Hematopoietic multipotent progenitor cell treated with erythropoietin and hydrocortisone succinate and interleukin-3 and kit ligand, for 6 days (in vitro differentiated cells): ENCODE measurements around the gene RHOBTB3.
"Not testable (repeated sequence)": the region's sequence is repeated elsewhere in the genome, so short reads cannot be mapped to it uniquely, and the experiment has no call there.

Experiments
- DNase-seq: peaks from one replicate; pipeline ENCODE4 v3.0.0-alpha.2; 2015

Gene RHOBTB3

DNA sequence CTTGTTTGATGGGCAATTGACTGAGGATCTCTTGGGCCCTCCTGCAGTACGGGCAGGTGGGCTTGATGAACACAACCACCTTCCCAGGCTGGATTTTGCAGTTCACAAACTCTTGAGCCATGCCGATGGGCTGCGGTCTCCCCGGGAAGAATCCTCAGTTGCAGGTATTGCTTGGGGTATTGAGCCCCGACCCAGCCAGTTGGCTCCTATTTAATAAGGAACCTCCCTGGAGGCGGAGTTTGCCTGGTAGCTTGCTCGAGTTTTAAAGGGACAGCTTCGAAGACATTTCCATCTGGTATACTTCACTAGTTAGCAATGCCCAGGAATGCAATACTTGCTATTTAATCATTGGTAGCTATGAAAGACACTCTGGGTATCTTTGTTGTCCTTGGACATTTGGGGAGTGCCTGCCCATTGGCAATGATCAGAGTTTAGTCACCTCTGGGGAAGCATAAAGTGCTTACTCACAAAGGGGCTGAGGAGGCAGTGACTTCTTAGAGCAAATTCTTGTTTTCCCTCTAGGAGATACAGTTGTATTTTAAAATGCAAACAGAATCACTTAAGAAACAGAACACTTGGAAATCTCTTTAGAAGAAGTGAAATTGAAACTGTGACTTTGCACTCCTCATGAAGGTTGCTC lies 91.5 kb downstream of the RHOBTB3 start, which contains the start of gene GLRX:
Gene GLRX (minus strand): TSS at position 185 of the 640 bp plus-strand sequence. CDS start 64 bp downstream, at position 121.
- peak; percentile 93 for DNase-seq

GRCh38 chr5:95823218-95823737 lies 92.1 kb downstream of the RHOBTB3 start:
- DNase-seq = no peak

GRCh38 chr5:95823738-95824609 lies 92.8 kb downstream of the RHOBTB3 start:
- peak; percentile 88 for DNase-seq

- DNase-seq = no peak
Observed at GRCh38 chr5:95824747-95825146, 93.6 kb downstream of the RHOBTB3 start.

DNA sequence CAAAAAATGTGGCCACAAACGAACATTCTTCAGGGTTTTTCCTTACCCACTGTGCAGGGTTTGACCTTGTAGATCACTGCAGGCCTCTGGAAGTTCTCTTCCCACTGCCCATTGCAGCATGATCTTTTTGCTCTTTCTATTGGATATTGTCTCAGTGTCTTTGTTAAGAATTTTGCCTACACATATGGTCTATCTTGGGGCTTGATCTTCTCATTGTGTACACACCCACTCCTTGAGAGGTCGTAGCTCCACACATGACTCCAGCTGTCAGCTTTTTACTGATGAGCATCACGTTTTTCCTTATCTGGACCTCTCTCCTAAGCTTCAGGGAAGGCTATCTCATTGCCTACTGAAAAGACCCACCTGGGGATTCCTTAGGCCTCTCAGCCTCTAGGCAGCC lies 94.4 kb downstream of the RHOBTB3 start:
- peak; percentile 88 for DNase-seq

DNA sequence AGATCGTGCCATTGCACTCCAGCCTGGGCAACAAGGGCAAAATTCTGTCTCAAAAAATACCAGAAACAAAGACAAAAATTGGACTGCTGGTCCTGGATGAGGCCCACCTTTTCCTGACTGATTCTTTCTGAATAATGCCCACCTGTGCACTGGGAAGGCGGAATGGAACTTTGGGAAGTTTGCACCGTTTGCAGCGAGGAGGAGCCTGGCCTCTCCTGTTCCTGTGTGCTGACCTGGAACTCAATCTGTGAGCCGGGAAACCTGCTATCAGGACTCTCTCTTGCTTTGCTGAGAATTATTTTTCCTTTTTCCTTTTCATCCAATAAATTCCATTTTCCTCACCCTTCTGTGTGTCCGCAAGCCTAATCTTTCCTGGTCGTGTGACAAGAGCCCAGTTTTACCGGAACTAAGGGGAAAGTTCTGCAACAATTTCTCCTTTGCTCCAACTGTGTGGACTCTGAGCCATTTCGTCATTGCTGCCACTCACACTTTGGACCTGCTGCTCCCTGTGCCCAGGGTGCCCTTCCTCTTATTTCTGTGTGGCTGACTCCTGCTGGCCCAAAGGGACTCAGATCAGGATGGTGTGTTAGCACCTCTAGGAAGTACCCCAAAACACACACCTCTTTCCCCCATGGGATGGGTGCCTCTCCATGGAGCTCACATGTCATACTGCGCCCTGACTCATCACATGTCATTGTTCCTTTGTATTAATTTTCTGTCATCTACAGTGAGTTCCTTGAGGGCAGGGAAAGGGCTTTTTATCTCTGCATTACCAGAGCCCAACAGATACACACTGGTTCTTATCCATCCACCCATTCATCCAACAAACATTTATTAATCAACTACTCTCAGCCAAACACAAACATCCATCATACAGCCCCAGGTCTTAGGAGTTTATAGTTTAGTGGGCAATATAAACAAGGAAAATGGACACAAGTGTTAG lies 96.1 kb downstream of the RHOBTB3 start:
- peak; percentile 91 for DNase-seq

DNA sequence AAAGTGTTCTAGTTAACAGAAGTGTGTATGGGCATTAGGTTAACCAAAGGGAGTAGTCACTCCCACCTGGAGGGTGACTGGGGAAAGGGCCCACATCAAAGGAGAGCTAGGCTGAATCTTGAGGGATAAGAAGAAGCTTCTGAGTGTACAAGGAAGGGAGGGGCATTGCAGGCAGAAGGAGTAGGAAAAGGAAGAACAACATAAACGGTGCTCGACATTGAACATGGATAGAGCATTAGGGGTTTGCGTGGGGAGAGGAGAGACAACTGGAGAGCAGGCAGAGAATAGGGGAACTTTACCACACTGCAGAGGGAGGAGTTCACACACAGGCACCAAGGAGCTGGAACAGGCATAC lies 96.7 kb downstream of the RHOBTB3 start:
- peak; percentile 72 for DNase-seq

- DNase-seq = peak; percentile 83
Observed at GRCh38 chr5:95830226-95830625, 99.1 kb downstream of the RHOBTB3 start.

DNA sequence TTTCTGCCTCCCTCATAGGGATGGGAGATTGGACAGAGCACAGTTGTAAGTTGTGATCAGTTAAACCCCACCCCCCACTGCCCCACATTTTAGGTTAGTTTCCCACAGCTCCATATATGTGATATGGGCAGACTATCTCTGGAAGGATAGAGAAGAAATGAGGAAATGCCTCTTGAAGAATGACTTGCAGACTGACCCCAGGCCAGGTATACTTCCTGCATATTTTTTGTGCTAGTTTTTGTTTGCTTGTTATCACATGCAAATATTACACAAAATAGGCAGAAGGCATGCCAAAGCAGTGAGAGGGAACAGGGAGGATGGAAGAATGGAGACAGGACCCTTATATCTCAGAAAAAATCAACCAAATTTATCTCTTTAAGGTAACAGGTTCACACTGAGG lies 101.5 kb downstream of the RHOBTB3 start:
- DNase-seq = no peak

DNA sequence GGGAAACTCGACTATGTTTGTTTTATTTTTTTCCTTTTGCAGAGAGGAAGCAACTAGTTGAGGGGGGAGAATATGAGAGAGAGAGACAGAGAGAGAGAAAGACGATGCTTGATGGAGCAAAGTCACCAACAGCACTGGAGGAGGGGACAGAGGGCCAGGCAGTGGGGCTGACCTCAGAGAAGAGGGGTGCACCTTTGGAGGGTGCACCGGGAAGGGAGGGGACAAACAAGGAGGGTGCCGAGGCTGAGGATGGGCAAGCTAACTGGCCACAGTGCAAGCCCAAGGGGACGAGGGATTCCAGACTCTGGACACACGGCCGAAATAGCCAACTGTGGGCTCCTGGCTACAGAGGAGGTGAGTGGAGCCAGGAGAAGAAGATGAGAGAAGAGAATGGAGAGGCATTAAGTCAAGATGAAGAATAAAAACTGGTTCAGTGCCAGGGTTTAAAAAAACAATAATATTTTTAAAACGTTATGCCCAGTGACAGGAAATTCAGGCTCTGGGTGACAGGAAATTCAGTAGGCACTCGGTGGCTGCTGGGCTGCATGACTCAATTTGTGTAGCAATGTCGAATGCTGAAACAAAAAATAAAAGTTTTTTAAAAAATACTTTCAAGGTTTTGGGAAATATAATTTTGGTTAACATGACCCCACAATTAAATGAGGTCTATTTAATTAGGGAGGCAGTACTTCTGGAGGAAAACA lies 104.7 kb downstream of the RHOBTB3 start:
- peak; percentile 49 for DNase-seq

DNA sequence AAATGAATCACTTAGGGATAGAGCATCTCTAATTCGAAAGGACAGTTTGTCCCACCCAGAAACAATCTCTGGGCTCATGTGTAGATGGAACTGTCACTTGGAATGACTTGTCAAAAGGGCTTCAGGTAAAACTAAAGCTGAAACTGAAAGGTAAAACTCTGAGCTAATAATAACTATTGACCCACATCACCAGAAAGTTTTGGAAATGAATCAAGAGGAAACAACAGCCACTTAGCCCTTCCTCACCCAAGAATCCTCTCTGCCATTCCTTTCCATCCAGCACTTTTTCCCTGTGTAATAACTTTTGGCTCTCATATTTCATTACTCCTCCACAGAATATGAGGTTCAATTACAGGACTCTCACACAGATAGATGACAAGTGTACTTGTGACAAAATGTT lies 105.4 kb downstream of the RHOBTB3 start:
- DNase-seq = no peak

- DNase-seq = not testable (repeated sequence)
Observed at GRCh38 chr5:95836971-95837370, 105.8 kb downstream of the RHOBTB3 start.

DNA sequence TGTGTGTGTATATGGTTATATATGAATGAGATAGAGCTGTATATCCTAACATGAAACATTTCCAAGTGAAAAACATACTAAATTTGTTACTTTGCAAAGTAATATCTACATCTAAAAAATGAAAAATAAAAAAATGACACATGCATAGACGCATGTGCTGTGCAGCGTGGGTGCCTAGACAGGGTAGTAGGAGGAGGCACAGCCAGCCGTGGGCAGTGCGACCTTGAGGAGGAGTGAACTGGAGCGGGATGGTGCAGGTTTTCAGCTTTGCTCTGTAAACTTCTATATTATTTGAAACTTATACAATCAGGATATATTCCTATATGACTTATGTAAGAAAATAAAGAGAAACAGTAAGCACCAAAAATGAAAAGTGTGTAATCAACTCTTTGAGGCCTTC lies 106.4 kb downstream of the RHOBTB3 start:
- DNase-seq = no peak

DNA sequence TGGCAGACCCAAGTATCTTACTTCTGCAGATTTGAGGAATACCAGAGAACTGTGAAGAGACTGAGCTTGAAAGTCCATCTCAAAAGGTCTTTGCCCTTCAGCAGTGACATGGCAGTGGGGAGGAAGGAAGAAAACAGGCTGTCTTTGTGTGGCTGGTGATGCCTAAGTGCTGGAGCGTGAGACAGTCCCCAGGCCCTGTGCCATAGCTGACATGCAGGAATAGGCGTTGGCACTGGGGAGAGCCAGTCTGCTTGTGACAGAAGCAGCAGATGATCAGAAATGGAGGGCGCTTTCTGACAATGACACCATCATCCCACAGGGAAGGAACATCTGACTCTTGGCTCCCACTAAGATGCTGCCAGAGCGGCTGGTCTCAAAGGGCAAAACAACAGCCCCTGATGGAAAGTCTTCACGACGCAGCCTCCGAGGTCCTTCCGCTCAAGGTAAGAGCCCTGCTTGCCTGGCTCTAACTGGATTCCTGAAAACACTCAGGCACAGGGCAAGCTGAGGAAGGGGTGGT lies 106.9 kb downstream of the RHOBTB3 start:
- no peak for DNase-seq

DNA sequence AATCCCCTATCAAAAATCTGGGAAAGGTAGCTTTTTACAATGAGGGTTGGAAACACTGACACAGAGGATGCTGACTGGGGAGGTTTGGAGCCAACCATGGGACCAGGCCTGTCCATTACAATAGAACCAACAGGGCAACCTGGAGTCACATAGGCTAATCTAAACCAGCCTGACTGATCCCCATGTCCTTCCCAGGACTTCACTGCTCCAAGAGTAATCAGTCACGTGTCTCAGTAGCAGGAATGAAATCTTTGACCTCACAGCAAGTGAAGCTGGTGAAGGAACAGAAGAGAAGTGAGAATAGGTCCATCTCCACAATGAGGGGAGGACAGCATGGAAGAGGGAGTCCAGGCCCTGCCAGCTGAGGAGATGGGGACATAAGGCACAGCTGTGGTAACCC lies 107.4 kb downstream of the RHOBTB3 start:
- DNase-seq = no peak

DNA sequence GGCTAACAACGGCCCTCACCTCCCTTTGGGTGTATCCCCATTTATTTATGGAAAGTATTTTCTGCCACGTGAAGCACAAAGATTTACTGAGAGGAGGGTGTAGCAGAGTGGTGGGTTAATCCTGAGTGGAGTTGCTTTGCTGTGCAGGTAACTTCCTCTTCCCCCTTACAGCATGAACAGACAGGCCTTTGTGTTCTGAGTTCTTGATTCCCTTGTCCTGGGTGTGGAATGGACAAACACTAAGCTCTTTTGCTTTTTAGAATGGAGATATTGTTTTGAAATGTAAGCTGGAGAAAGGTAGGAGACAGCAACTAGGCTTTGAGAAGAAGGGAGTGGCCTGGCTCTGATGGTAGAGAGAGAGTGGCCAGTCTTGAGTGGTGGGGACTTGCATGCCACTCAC lies 108.5 kb downstream of the RHOBTB3 start:
- DNase-seq = no peak

DNA sequence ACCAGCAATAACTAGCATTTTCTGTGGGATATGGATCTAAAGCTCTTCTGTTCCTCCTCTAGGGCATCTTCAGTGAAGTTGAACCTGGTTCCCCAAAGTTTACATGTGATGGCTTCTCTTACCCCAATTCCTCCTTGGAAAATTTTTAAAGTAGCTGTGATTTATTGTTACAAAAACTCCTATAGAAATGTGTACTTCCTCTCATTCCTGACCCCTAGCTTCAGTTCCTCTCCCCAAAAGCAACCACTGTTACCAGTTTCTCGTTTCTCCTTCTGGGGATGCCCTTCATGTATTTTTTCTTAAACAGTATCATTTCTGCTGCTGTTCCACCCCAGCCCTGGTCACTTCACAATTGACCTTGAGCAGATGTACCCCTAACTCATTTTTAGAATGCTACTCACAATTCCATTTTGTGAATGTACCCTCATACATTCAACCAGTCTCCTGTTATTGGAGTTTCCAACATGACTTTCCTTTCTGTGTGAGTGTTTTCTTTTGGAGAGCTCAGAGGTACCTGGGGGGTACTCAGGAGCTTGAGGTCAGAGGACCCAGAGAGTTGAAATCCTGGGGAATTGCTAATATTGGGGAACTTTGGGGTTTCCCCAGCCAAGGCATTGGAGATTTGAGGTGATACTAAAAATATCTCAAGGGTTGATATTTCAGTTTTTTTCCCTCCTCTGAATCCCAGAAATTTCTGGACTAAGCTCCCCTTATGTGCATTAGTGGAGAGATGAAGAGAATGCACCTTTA lies 110.0 kb downstream of the RHOBTB3 start:
- no peak for DNase-seq

GRCh38 chr5:95841914-95842812 lies 111.0 kb downstream of the RHOBTB3 start:
- no peak for DNase-seq

DNA sequence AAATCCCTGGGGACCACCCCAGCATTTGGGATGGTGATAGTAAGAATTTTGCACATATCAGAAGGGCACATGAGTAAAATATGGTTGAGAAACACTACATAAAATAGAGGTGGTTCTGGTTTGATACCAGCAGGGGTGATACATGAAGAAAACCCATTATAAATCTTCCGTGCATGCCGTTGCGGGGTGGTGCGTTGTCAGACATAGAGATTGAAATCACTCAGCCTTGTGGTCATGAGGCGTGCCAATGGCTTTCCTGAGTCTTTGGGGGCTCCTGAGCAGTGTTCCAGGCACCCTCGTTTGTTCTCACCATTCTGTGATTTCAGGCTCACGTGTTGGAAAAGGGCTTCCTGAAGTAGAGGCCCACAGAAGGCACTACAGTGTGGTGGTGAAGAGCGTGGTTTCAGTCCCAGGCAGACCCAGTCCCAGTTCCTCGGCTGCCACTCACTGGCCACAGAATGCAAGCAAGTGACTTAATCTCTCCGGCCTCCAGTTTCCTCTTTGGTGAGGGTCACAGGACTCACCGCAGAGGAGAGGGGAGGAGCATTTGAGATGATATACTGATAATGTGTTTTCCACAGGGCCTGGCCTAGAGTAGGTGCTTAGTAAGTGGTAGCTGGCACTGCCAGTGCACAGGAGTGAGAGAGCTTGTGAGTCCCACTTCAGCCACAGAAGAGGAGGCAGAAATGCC lies 111.9 kb downstream of the RHOBTB3 start:
- peak; percentile 96 for DNase-seq
